HG03108 (cell line): ENCODE measurements around the gene ZNF280B.

Experiments
- ATAC-seq: cut with Tn5 transposase; IDR thresholded peaks from one replicate; pipeline ENCODE4 v1.9.1; 2021; ENCODE audit warnings: moderate library complexity; ENCODE audit not compliant: unreplicated experiment

ZNF280B gene

GRCh38 chr22:22440188-22440587 lies 68.4 kb downstream of the ZNF280B start:
- no peak for ATAC-seq
